ENCODE results near the gene ITPKC. TPM values are rescaled to one million over a fixed set of nuclear protein-coding genes. Genes with fewer than 3 reads are reported as not detected.

The ITPKC gene
- total and polyA plus RNA-seq, 2 of the 13 experiments (the other 11 are each of a cell fraction or from before 2014, with no cell fraction given) = 6.9 to 11.2 TPM

- TF ChIP-seq ZNF691 (CRISPR knock-in tag; IDR thresholded peaks at IDR 0.05; ENCODE audit: borderline replicate concordance, low read depth) (no peak), ATF5 (CRISPR knock-in tag; IDR thresholded peaks at IDR 0.05; ENCODE audit: low read depth) (no peak), KLF15 (CRISPR knock-in tag; IDR thresholded peaks at IDR 0.05; ENCODE audit: borderline replicate concordance) (no peak), ZNF367 (CRISPR knock-in tag; IDR thresholded peaks at IDR 0.05; ENCODE audit: borderline replicate concordance) (no peak), MYNN (CRISPR knock-in tag; IDR thresholded peaks at IDR 0.05; ENCODE audit: low read depth) (no peak; the same call in 1 of the 2 replicates), AGO1 (IDR thresholded peaks at IDR 0.05; ENCODE audit: low read depth, low read length, poor library complexity, severe bottlenecking) (no peak), ZNF549 (CRISPR knock-in tag; IDR thresholded peaks at IDR 0.05) (no peak), NR2F2 (IDR thresholded peaks at IDR 0.05; ENCODE audit: borderline replicate concordance, low read depth) (0 out of 2 replicates have a peak, but pooled peaks have one; percentile 40), ZBTB10 (CRISPR knock-in tag; IDR thresholded peaks at IDR 0.05; ENCODE audit: borderline replicate concordance) (0 out of 2 replicates have a peak, but pooled peaks have one; percentile 4), ZFYVE20 (CRISPR knock-in tag; IDR thresholded peaks at IDR 0.05; ENCODE audit: borderline replicate concordance, low read depth) (no peak), ZSCAN22 (CRISPR knock-in tag; IDR thresholded peaks at IDR 0.05) (no peak; the same call in 1 of the 2 replicates), ZBTB20 (CRISPR knock-in tag; IDR thresholded peaks at IDR 0.05; ENCODE audit: borderline replicate concordance, low read depth) (no peak), GABPB1 (CRISPR knock-in tag; IDR thresholded peaks at IDR 0.05) (no peak), USF2 (IDR thresholded peaks at IDR 0.05; ENCODE audit: low read depth, low read length) (no peak), USF2 (CRISPR knock-in tag; IDR thresholded peaks at IDR 0.05; ENCODE audit: borderline replicate concordance) (no peak), RNF2 (conservative IDR thresholded peaks at IDR 0.05; ENCODE audit: low read depth) (no peak), GZF1 (CRISPR knock-in tag; IDR thresholded peaks at IDR 0.05) (no peak), MXD1 (CRISPR knock-in tag; IDR thresholded peaks at IDR 0.05) (peak; percentile 69), ATF1 (CRISPR knock-in tag; IDR thresholded peaks at IDR 0.05) (no peak), ATRX (CRISPR knock-in tag; IDR thresholded peaks at IDR 0.05; ENCODE audit: borderline replicate concordance) (no peak), SNRNP70 (IDR thresholded peaks at IDR 0.05; ENCODE audit: low read depth, low read length) (no peak), KDM3A (CRISPR knock-in tag; IDR thresholded peaks at IDR 0.05; ENCODE audit: low read depth) (no peak), MAF1 (CRISPR knock-in tag; IDR thresholded peaks at IDR 0.05; ENCODE audit: borderline replicate concordance) (no peak), ZBTB7B (CRISPR knock-in tag; IDR thresholded peaks at IDR 0.05) (no peak; the same call in 1 of the 2 replicates)
Observed at GRCh38 chr19:40717325-40717879, 490 bp downstream of the ITPKC start (continued).

Data from HepG2 (cell line).